ENCODE results near the gene PLTP. TPM values are rescaled to one million over a fixed set of nuclear protein-coding genes. Genes with fewer than 3 reads are reported as not detected.

Gene PLTP
- polyA plus RNA-seq, 1 experiment = 105 TPM

DNA sequence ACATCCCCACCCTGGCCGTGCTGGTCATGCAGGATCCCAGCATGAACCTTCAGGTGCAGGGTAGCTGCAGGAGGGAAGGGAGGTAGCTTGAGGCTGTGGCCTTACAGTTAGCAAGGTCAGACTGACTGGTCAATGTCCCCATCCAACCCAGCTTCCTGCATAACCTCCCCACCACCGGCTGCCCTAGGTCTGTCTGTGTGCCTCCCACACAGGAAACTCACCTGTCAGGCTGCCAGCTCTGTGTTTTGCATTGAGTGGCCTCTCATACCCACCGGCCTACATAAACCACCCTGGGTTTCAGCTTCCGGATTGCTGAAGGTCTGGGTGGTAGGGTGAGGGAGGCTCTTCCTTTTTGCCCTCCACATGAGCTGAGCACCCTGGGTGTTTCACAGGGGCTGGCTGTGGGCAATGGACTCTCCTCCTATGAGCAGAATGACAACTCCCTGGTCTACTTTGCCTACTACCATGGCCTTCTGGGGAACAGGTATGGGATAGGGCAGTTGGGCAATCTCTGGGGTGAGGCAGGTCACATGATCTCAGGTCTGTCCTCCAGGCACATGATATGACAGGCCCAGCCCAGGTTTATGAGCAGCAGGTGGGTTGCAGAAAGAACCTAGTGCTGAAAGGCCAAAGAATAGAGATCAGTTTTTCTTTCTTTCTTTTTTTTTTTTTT is 19.0 kb downstream of the PLTP start:
- DNase-seq (ENCODE audit: low read depth, low spot score) = no peak
- POLR2A ChIA-PET = interaction anchor here (0.8 to 2.4 kb wide), 3 partner anchors 12 to 42 kb away, joined by 3 to 14 read pairs (median 6); partner anchors contain the start of gene ZSWIM1
- H3K9me3 ChIP-seq (ENCODE audit: control insufficient read depth, insufficient read depth, low read length) = no peaks in the 10 kb centered on the region; the same call in 1 of the 2 replicates

DNA sequence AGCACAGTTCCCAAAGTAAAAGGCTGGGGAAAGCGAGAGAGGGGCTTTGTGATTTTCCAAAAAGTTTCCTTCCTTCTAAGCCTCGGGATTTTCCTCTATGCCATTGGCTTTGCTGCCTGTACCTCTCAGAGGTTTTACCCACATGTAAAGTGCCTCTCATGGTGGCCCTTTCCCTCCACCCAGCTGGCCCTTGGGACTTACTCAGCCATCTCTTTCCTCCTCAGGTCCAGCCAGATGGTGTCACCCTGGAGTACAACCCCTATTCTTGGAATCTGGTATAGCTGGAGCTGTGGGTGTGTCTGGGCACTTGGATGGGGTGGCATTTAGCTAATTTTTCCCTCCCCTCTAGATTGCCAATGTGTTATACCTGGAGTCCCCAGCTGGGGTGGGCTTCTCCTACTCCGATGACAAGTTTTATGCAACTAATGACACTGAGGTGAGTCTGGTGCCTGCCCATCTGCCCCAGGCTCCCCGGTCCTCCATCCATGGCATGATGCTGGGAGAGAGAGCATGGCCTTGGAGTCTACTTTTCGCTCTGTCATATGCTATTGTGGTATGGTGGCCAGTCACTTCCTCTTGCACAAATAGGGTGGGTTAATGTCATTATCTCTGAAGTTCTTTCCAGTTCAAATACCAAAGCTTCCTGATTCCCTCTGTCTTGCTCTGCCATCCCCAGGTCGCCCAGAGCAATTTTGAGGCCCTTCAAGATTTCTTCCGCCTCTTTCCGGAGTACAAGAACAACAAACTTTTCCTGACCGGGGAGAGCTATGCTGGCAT is 19.7 kb downstream of the PLTP start:
- no peaks in the 10 kb centered on the region; the same call in 1 of the 2 replicates for H3K9me3 ChIP-seq (ENCODE audit: control insufficient read depth, insufficient read depth, low read length)
- peak overlapping the region; percentile 79 for H3K4me3 ChIP-seq (ENCODE audit: low read depth, low read length)
- no peak for DNase-seq (ENCODE audit: low read depth, low spot score)
- no peaks in the 10 kb centered on the region for H3K27me3 ChIP-seq (ENCODE audit: control insufficient read depth, insufficient read depth, low read length)
- TF ChIP-seq, protein P1, sequence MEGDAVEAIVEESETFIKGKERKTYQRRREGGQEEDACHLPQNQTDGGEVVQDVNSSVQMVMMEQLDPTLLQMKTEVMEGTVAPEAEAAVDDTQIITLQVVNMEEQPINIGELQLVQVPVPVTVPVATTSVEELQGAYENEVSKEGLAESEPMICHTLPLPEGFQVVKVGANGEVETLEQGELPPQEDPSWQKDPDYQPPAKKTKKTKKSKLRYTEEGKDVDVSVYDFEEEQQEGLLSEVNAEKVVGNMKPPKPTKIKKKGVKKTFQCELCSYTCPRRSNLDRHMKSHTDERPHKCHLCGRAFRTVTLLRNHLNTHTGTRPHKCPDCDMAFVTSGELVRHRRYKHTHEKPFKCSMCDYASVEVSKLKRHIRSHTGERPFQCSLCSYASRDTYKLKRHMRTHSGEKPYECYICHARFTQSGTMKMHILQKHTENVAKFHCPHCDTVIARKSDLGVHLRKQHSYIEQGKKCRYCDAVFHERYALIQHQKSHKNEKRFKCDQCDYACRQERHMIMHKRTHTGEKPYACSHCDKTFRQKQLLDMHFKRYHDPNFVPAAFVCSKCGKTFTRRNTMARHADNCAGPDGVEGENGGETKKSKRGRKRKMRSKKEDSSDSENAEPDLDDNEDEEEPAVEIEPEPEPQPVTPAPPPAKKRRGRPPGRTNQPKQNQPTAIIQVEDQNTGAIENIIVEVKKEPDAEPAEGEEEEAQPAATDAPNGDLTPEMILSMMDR (IDR thresholded peaks at IDR 0.05; ENCODE audit: low read depth, low read length) = peak; percentile 13
- ChIA-PET CTCF (interaction anchor here (0.8 to 3.4 kb wide), 5 partner anchors 10 to 94 kb away, joined by 3 to 31 read pairs (median 3); no protein-coding TSS in a partner anchor), POLR2A (interaction anchor here (0.8 to 2.8 kb wide), 4 partner anchors 11 to 43 kb away, joined by 3 to 14 read pairs (median 8); partner anchors contain the start of gene ZSWIM1)
- H3K27ac ChIP-seq (ENCODE audit: low read depth, low read length) = peak overlapping the region; percentile 47

More for the DNA sequence above, 19.0 kb downstream of the PLTP start:
- CTCF ChIA-PET = interaction anchor here (0.6 to 1.2 kb wide), 2 partner anchors 9 to 89 kb away, joined by 3 read pairs; no protein-coding TSS in a partner anchor
- no peak overlapping the region for H3K27ac ChIP-seq (ENCODE audit: low read depth, low read length)
- TF ChIP-seq, protein P1 (IDR thresholded peaks at IDR 0.05; ENCODE audit: low read depth, low read length) = no peak
- H3K27me3 ChIP-seq (ENCODE audit: control insufficient read depth, insufficient read depth, low read length) = no peaks in the 10 kb centered on the region
- H3K4me3 ChIP-seq (ENCODE audit: low read depth, low read length) = peak overlapping the region; percentile 25

DNA sequence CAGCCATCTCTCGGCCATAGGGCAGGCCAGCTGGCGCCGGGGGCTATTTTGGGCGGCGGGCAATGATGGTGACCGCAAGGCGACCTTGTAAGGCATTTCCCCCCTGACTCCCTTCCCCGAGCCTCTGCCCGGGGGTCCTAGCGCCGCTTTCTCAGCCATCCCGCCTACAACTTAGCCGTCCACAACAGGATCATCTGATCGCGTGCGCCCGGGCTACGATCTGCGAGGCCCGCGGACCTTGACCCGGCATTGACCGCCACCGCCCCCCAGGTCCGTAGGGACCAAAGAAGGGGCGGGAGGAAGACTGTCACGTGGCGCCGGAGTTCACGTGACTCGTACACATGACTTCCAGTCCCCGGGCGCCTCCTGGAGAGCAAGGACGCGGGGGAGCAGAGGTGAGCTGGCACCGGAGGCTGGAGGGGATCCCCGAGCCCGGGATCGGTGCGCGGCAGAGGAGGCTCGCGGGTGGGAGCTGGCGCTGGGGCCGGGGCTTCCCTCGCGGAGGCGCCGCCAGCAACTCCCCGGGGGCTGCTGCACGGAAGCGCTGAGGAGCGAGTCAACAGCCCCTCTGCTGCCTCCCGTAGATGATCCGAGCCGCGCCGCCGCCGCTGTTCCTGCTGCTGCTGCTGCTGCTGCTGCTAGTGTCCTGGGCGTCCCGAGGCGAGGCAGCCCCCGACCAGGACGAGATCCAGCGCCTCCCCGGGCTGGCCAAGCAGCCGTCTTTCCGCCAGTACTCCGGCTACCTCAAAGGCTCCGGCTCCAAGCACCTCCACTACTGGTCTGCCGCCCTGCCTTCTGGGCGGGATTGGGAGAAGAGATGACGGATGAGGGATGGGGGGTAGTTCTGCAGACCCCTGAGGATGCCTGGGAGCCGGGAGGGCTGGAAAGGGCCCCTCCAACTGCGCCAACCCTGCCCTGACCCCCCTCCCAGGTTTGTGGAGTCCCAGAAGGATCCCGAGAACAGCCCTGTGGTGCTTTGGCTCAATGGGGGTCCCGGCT is 20.7 kb downstream of the PLTP start, which contains the start of the genes CTSA and NEURL2:
Gene CTSA (plus strand): TSS at position 351 of the 999 bp plus-strand sequence. CDS start 234 bp downstream, at position 585.
Gene NEURL2 (minus strand): TSS at position 224 of the 999 bp plus-strand sequence. CDS start 217 bp downstream, at position 7.
- CTCF ChIA-PET = interaction anchor here (0.6 to 3.4 kb wide), 13 partner anchors 9 to 177 kb away, joined by 3 to 31 read pairs (median 3); partner anchors contain the start of gene ZSWIM1
- Histone ChIP-seq H3K27ac (ENCODE audit: low read depth, low read length) (peak within 1 kb of the TSS; percentile 77), H3K4me3 (ENCODE audit: low read depth, low read length) (peak within 1 kb of the TSS; percentile 79), H3K9me3 (ENCODE audit: control insufficient read depth, insufficient read depth, low read length) (no peaks in the 10 kb centered on the region; the same call in 1 of the 2 replicates), H3K27me3 (ENCODE audit: control insufficient read depth, insufficient read depth, low read length) (no peaks in the 10 kb centered on the region)
- TF ChIP-seq, protein P1 (IDR thresholded peaks at IDR 0.05; ENCODE audit: low read depth, low read length) = no peak
- POLR2A ChIA-PET = interaction anchor here (0.7 to 2.8 kb wide), 9 partner anchors 10 to 80 kb away, joined by 3 to 21 read pairs (median 14); partner anchors contain the start of genes PCIF1, PLTP and ZSWIM1
- peak; percentile 84 for DNase-seq (ENCODE audit: low read depth, low spot score)
